K562 (cell line): ENCODE data around the gene IL33. TPM values are rescaled to one million over a fixed set of nuclear protein-coding genes. Genes with fewer than 3 reads are reported as not detected.

ENCODE experiments used
- ATAC-seq: fragments of 200-7000 bp; cut with Tn5 transposase; 3 replicates; pipeline ENCODE4 v1.9.1; 2020; ENCODE audit warnings: moderate library complexity
- BruUV-seq: library from RNA; stranded (reverse); fragments of 400-500 nt; replicated peaks from 2 replicates; lab custom pipeline; 2021; lab: Mats Ljungman, UMichigan
- CTCF ChIA-PET: fragments of 300-600 bp; formaldehyde crosslinking; extraction: SDS; loops from one replicate; lab custom pipeline; 2021; ENCODE audit warnings: low intra/inter-chr PET ratio; lab: Yijun Ruan, JAX
- POLR2A ChIA-PET: fragments of 300-600, 350-650 bp; sonication (Branson Sonifier 250); formaldehyde crosslinking; extraction: SDS; loops from one replicate; lab custom pipeline; 2021; ENCODE audit warnings: antibody characterized with exemption, inconsistent platforms; lab: Yijun Ruan, JAX
- DNase-seq, 4 experiments: peaks; one replicate each; pipeline versions ENCODE4 v3.0.0 to v3.0.0-alpha.2; 2011 to 2018; ENCODE audit warnings: low spot score in 3 of 4, mixed read lengths in 3 of 4; ENCODE audit errors: extremely low read depth in 1 of 4
- FAIRE-seq: peaks from 2 replicates; lab custom pipeline; 2011; peaks lifted over from hg19 to GRCh38; lab: Jason Lieb, UNC
- H2AFZ ChIP-seq: 2 replicates; pipeline ENCODE4 v1.6.0; 2011; ENCODE audit warnings: low read depth, low read length, control low read depth, inconsistent platforms
- H3K27ac ChIP-seq: fragments of 200-600 bp; 3 replicates; pipeline ENCODE4 v1.8.0; 2011; ENCODE audit warnings: low read depth, mild to moderate bottlenecking, control low read depth, inconsistent platforms, low read length, moderate library complexity, mixed read lengths; ENCODE audit errors: extremely low read depth
- H3K27me3 ChIP-seq, 2 experiments: fragments of 300-600 bp in 1 of 2; 2 replicates in 1 of 2; 3 replicates in 1 of 2; pipeline versions ENCODE4 v1.6.0 to v1.8.0; 2011; ENCODE audit warnings: inconsistent platforms in 2 of 2, low read length in 2 of 2, mild to moderate bottlenecking in 1 of 2, mixed read lengths in 1 of 2, moderate library complexity in 1 of 2; ENCODE audit not compliant: control insufficient read depth in 2 of 2, insufficient read depth in 2 of 2
- H3K36me3 ChIP-seq: fragments of 300-600 bp; 3 replicates; pipeline ENCODE4 v1.8.0; 2011; ENCODE audit warnings: mild to moderate bottlenecking, low read length, inconsistent platforms; ENCODE audit not compliant: control insufficient read depth, insufficient read depth
- H3K4me1 ChIP-seq, 2 experiments: fragments of 200-600 bp in 1 of 2; replicated peaks in 1 of 2; 2 replicates in 1 of 2; 3 replicates in 1 of 2; pipeline versions ENCODE4 v1.5.1 to v1.8.0; 2011; ENCODE audit warnings: inconsistent platforms in 2 of 2, low read length in 2 of 2, mild to moderate bottlenecking in 1 of 2, mixed read lengths in 1 of 2, moderate library complexity in 1 of 2; ENCODE audit not compliant: control insufficient read depth in 2 of 2, insufficient read depth in 2 of 2
- H3K4me2 ChIP-seq: 2 replicates; pipeline ENCODE4 v1.6.1; 2011; ENCODE audit warnings: low read length, control low read depth, inconsistent platforms, mixed read lengths; ENCODE audit not compliant: insufficient read depth
- H3K4me3 ChIP-seq: fragments of 200-600 bp; sonication (generic), shearing (Covaris generic); 2 replicates; pipeline ENCODE4 v1.5.1; 2016; ENCODE audit warnings: control low read depth, inconsistent platforms
- H3K79me2 ChIP-seq: fragments of 200-600 bp; 3 replicates; pipeline ENCODE4 v1.8.0; 2011; ENCODE audit warnings: low read length, inconsistent platforms; ENCODE audit not compliant: control insufficient read depth, insufficient read depth
- H3K9ac ChIP-seq, 2 experiments: 2 replicates each; pipeline versions ENCODE4 v1.6.0 to v1.6.1; 2011; ENCODE audit warnings: low read depth in 2 of 2, low read length in 2 of 2, control low read depth in 1 of 2, inconsistent platforms in 1 of 2, mild to moderate bottlenecking in 1 of 2, mixed read lengths in 1 of 2; ENCODE audit not compliant: insufficient read depth in 1 of 2
- H3K9me1 ChIP-seq: one replicate; pipeline ENCODE4 v1.6.0; 2011; ENCODE audit warnings: inconsistent platforms, mild to moderate bottlenecking, low read length, moderate library complexity; ENCODE audit not compliant: control insufficient read depth, insufficient read depth
- H3K9me3 ChIP-seq: replicated peaks from 2 replicates; pipeline ENCODE4 v1.5.1; 2011; ENCODE audit warnings: low read depth, low read length, inconsistent platforms; ENCODE audit not compliant: control insufficient read depth, insufficient read depth
- H4K20me1 ChIP-seq: replicated peaks from 2 replicates; pipeline ENCODE4 v1.6.1; 2011; ENCODE audit warnings: low read length, inconsistent platforms, mixed read lengths; ENCODE audit not compliant: control insufficient read depth, insufficient read depth
- BRCA1 ChIP-seq, 2 experiments: fragments of 450-650 bp in 1 of 2; sonication (generic) in 1 of 2; formaldehyde crosslinking in 1 of 2; IDR thresholded peaks; 2 replicates each; pipeline versions ENCODE4 v1.5.0 to v1.6.1; 2017 to 2020; ENCODE audit warnings: mild to moderate bottlenecking in 1 of 2, missing genetic modification reagents in 1 of 2
- CHCHD3 ChIP-seq: fragments of 250-450 bp; sonication (Bioruptor Pico); IDR thresholded peaks from 2 replicates; pipeline ENCODE4 v2.1.2; 2022; ENCODE audit warnings: mild to moderate bottlenecking
- CSDE1 ChIP-seq, 2 experiments: fragments of 450-650 bp; IDR thresholded peaks; 2 replicates each; pipeline ENCODE4 v1.6.1; 2016; ENCODE audit warnings: mild to moderate bottlenecking in 1 of 2
- DMBX1 ChIP-seq: fragments of 250-450 bp; sonication (Bioruptor Pico); IDR thresholded peaks from 2 replicates; pipeline ENCODE4 v1.8.0; 2022; ENCODE audit warnings: inconsistent platforms, mild to moderate bottlenecking, moderate library complexity, borderline replicate concordance
- GABPB2 ChIP-seq: fragments of 250-450 bp; sonication (Bioruptor Pico); conservative IDR thresholded peaks from 2 replicates; pipeline ENCODE4 v1.5.1; 2021; ENCODE audit warnings: mild to moderate bottlenecking
- RBM39 ChIP-seq: fragments of 200-400 bp; formaldehyde crosslinking; optimal IDR thresholded peaks from 2 replicates; pipeline ENCODE3; 2018; ENCODE audit warnings: low read depth, low read length
- TARDBP ChIP-seq: fragments of 450-650 bp; IDR thresholded peaks from 2 replicates; pipeline ENCODE4 v1.6.1; 2016
- TSHZ1 ChIP-seq: fragments of 250-450 bp; sonication (Bioruptor Pico); IDR thresholded peaks from 2 replicates; pipeline ENCODE4 v1.4.0; 2020; ENCODE audit warnings: mild to moderate bottlenecking, moderate library complexity
- ZNF318 ChIP-seq, 2 experiments: fragments of 450-650 bp; IDR thresholded peaks; 2 replicates each; pipeline ENCODE4 v1.6.1; 2016; ENCODE audit warnings: mild to moderate bottlenecking in 2 of 2, borderline replicate concordance in 1 of 2, low read depth in 1 of 2, moderate library complexity in 1 of 2
- ZNF431 ChIP-seq: sonication (generic); formaldehyde crosslinking; IDR thresholded peaks from 2 replicates; pipeline ENCODE4 v1.8.0; 2022; ENCODE audit warnings: mild to moderate bottlenecking, missing genetic modification reagents
- ZNF695 ChIP-seq: fragments of 450-650 bp; formaldehyde crosslinking; IDR thresholded peaks from 2 replicates; pipeline ENCODE4 v1.4.0; 2020; ENCODE audit warnings: mild to moderate bottlenecking, moderate library complexity
- ZZZ3 ChIP-seq: fragments of 450-650 bp; IDR thresholded peaks from 2 replicates; pipeline ENCODE4 v1.6.1; 2016; ENCODE audit warnings: antibody characterized with exemption, mild to moderate bottlenecking, moderate library complexity
- WGBS: fragments of 100-300 bp; shearing (Covaris generic); methylation state at CpG from one replicate; pipeline ENCODE4 v1.1.6; 2016; ENCODE audit warnings: low coverage, mixed read lengths; ENCODE audit not compliant: insufficient coverage; ENCODE audit errors: missing lambda C conversion rate; 5-methylcytosine and 5-hydroxymethylcytosine counted together
- in situ Hi-C: fragments of 300-500 bp; cut with MboI; formaldehyde crosslinking; loops from 4 replicates; pipeline ENCODE4 v1.15.0; 2018; ENCODE audit warnings: inconsistent platforms, mixed read lengths
- intact Hi-C: fragments of 100-400 bp; cut with micrococcal nuclease; formaldehyde crosslinking; loops from 2 replicates; pipeline ENCODE4 v1.14.2; 2022
- polyA plus RNA-seq, 8 experiments: library from polyadenylated mRNA; depleted of rRNA in 4 of 8; stranded (reverse) in 5 of 8; unstranded in 3 of 8; fragments of >200 nt; fragmentation: Nextera tagmentation in 2 of 8; fragmentation: Illumina TruSeq in 1 of 8; extraction: Ambion mirVana in 2 of 8; extraction: Trizol in 1 of 8; gene quantifications; 2 replicates each; pipeline versions ENCODE4 v1.2.1 to v1.2.3, GENCODE V29; 2011 to 2014; ENCODE audit warnings: inconsistent platforms in 1 of 8, missing spikeins in 1 of 8
- total RNA-seq, 7 experiments: library from RNA; depleted of rRNA in 6 of 7; stranded (reverse); fragments of >200 nt in 6 of 7; fragmentation: Illumina TruSeq in 2 of 7; extraction: Trizol in 2 of 7; gene quantifications; 2 replicates each; pipeline versions ENCODE4 v1.2.1 to v1.2.3, GENCODE V29; 2011 to 2021; ENCODE audit warnings: low replicate concordance in 1 of 7

The IL33 gene
- total and polyA plus RNA-seq, 9 of the 15 experiments (the other 6 are each of a cell fraction or from before 2014, with no cell fraction given): not detected

GRCh38 chr9:6229186-6229585 is 13.6 kb downstream of the IL33 start:
- no peaks in the 10 kb centered on the region for H4K20me1 ChIP-seq
- FAIRE-seq: no peak
- H3K36me3 ChIP-seq: no peaks in the 10 kb centered on the region
- intact Hi-C loops (no loop called here), in situ Hi-C loops (no loop called here)
- ATAC-seq: no peak
- H3K4me1 ChIP-seq: no peaks in the 10 kb centered on the region
- H3K9ac ChIP-seq: no peak overlapping the region
- no peak overlapping the region for H3K4me3 ChIP-seq
- H3K9me3 ChIP-seq: no peaks in the 10 kb centered on the region
- no peaks in the 10 kb centered on the region for H3K79me2 ChIP-seq
- 8% methylated on average over 2 of the region's 2 CpGs for WGBS
- H3K27me3 ChIP-seq: no peaks in the 10 kb centered on the region
- no peak for DNase-seq
- H2AFZ ChIP-seq: no peak overlapping the region
- H3K27ac ChIP-seq: no peak overlapping the region
- POLR2A ChIA-PET: no interaction called here
- no peak overlapping the region for H3K4me2 ChIP-seq
- no peaks in the 10 kb centered on the region for H3K9me1 ChIP-seq
- CTCF ChIA-PET: no interaction called here
- BruUV-seq: no TSS peak
- TF ChIP-seq TSHZ1 (CRISPR knock-in tag) (no peak), TARDBP (no peak), ZNF431 (CRISPR knock-in tag) (no peak), GABPB2 (no peak), RBM39 (no peak), DMBX1 (CRISPR knock-in tag) (no peak), ZNF318 (IDR thresholded peaks at IDR 0.05; ENCODE audit: borderline replicate concordance in 1 of 2, low read depth in 1 of 2) (no peak), BRCA1 (IDR thresholded peaks at IDR 0.05) (no peak), BRCA1 (CRISPR knock-in tag; IDR thresholded peaks at IDR 0.05) (no peak), ZZZ3 (no peak), CHCHD3 (CRISPR knock-in tag) (no peak), ZNF695 (CRISPR knock-in tag) (no peak), CSDE1 (IDR thresholded peaks at IDR 0.05) (no peak)
